Measurements from ENCODE around the gene C14orf119. TPM values are rescaled to one million over a fixed set of nuclear protein-coding genes. Genes with fewer than 3 reads are reported as not detected.

Gene C14orf119
- total RNA-seq, 6 experiments from 2014 or later: 10.7 to 22.6 (median 14.1) TPM

DNA sequence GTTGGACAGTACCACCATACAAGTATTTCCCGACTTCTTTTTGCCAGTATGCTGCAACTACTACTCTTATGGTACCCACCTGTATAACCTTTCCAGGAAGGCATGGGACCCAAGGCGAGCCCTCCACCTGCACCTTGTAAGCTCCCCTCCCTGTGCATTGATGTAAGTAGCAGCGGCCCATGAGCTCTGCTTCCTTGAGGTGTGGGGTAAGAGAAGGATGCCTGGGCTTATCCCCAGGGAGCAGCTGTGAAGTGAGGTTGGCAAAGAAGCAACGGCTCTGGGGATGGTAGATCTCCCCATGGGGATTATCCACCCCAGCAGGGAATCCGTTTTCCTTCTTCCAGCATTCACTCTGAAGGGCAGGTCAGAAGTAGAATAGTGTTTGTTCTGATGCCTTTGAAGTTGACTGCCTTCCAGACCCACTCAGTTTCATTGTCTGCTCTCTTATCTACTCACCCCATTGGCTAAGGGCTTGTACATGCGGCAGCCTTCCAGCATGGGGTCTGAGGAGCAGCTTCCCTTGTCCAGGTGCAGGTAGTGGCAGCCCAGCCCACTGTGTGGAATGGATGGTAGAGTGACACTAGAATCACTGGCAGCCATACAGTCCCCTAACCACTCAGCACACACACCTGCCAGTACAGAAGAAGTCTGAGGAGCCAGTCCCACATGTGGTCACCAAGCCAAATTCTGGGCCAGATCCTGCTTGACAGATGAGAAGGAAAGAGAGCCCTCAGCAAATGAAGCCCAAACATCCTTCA, 6.1 kb downstream of the C14orf119 start:
- H3K4me3 ChIP-seq: no peak overlapping the region
- DNase-seq (no peak), ATAC-seq (no peak)
- peaks cover 0 to 8% (median 3%) of the 10 kb centered on the region in 4 donors for H3K36me3 ChIP-seq
- H3K4me1 ChIP-seq: peaks cover 0 to 25% (median 3%) of the 10 kb centered on the region in 4 donors
- H3K27ac ChIP-seq: no peak overlapping the region
- intact Hi-C loops (cut with DNase I): no loop called here
- no peaks in the 10 kb centered on the region for H3K27me3 ChIP-seq
- 95% methylated on average over 3 of the region's 6 CpGs for WGBS (ENCODE audit: insufficient coverage, low coverage, low lambda C conversion rate, missing lambda C conversion rate)
- no peaks in the 10 kb centered on the region for H3K9me3 ChIP-seq
- no peak for TF ChIP-seq POLR2A (IDR thresholded peaks at IDR 0.05)
- TF ChIP-seq, protein P1, sequence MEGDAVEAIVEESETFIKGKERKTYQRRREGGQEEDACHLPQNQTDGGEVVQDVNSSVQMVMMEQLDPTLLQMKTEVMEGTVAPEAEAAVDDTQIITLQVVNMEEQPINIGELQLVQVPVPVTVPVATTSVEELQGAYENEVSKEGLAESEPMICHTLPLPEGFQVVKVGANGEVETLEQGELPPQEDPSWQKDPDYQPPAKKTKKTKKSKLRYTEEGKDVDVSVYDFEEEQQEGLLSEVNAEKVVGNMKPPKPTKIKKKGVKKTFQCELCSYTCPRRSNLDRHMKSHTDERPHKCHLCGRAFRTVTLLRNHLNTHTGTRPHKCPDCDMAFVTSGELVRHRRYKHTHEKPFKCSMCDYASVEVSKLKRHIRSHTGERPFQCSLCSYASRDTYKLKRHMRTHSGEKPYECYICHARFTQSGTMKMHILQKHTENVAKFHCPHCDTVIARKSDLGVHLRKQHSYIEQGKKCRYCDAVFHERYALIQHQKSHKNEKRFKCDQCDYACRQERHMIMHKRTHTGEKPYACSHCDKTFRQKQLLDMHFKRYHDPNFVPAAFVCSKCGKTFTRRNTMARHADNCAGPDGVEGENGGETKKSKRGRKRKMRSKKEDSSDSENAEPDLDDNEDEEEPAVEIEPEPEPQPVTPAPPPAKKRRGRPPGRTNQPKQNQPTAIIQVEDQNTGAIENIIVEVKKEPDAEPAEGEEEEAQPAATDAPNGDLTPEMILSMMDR (IDR thresholded peaks at IDR 0.05): no peak

DNA sequence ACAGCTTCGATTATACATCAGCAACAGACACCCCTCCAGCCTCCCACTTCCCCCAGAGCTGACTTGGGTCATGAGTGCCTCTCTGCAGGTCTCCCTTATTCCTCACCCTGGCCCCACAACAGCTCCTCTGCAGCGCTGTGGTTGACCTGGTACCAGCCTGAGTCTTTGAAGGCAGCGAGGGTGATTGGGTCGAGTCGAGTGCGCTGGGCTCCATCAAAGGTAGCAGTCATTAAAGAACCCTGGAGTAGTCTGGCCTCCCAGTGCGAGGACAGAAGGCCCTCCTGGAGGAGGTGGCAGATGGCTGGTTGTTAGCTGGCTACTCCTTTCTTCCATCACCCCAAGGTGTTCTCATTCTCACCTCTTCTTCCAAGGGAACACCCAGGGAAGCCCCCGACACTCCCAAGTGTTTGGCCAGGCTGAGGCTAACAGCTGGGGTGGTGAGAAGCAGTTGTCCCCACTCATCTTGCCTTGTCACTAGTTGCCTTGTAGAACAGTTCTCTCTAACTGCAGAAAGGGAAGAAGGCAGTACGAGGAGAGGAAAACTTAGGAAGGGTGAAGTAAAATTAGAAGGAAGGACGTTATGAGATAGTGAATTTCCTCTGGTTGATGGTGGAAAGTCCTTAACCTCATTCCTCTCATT, 6.8 kb downstream of the C14orf119 start:
- Histone ChIP-seq H3K9me3 (no peaks in the 10 kb centered on the region), H3K27me3 (no peaks in the 10 kb centered on the region), H3K36me3 (peaks cover 0 to 8% (median 3%) of the 10 kb centered on the region in 4 donors), H3K4me1 (peaks cover 0 to 18% (median under 1%) of the 10 kb centered on the region in 4 donors), H3K27ac (no peak overlapping the region), H3K4me3 (no peak overlapping the region)
- intact Hi-C loops (cut with DNase I): no loop called here
- DNase-seq (no peak), ATAC-seq (no peak)
- 48% methylated on average over 3 of the region's 10 CpGs for WGBS (ENCODE audit: insufficient coverage, low coverage, low lambda C conversion rate, missing lambda C conversion rate)
- TF ChIP-seq, protein P1 (IDR thresholded peaks at IDR 0.05): no peak
- no peak for TF ChIP-seq POLR2A (IDR thresholded peaks at IDR 0.05)

DNA sequence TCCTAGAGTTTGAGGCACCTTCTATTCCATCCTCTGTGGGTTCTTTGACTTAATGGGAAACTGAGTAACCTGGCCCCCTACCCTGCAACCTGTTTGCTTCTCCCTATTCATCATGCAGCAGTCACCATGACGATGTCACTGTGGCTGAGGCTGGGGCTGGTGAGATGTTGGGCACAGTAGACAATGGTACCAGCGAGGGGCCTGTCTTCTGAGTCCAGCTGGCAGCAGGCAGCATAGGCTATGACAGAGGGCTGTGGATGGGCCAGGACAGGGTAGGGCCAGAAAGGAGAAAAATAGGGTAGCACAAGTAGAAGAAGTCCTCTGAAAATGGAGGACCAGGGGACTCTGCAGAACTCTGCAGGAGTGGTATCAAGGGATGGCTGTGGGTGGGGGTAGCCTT, 7.5 kb downstream of the C14orf119 start:
- ATAC-seq (no peak), DNase-seq (no peak)
- H3K4me1 ChIP-seq: peaks cover 0 to 11% (median 0%) of the 10 kb centered on the region in 4 donors
- no peak overlapping the region for H3K27ac ChIP-seq
- TF ChIP-seq, protein P1 (IDR thresholded peaks at IDR 0.05): no peak
- no peak for TF ChIP-seq POLR2A (IDR thresholded peaks at IDR 0.05)
- H3K4me3 ChIP-seq: no peak overlapping the region
- H3K27me3 ChIP-seq: no peaks in the 10 kb centered on the region
- WGBS (ENCODE audit: insufficient coverage, low coverage, low lambda C conversion rate, missing lambda C conversion rate): 83% methylated on average over 2 of the region's 2 CpGs
- intact Hi-C loops (cut with DNase I): no loop called here
- no peaks in the 10 kb centered on the region for H3K9me3 ChIP-seq
- H3K36me3 ChIP-seq: peaks cover 0 to 5% (median 3%) of the 10 kb centered on the region in 4 donors

DNA sequence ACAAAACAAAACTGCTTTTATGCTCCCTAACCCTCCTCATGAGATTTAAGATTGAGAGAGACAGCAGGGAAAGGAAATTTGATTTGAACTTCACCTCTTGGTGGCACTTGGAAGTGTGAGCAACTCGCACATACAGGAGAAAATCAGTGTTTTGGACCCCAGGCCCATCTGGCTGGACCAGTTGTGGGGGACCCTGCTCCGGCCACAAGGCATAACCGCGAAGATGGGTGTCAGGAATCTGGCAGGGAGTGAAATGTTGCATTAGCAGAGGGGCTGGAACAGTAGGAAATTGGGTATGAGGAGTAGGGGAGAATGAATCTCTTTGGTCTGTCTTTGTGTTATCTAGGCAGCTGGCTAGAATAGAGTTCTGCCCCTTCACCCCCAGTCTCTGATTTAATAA, 8.3 kb downstream of the C14orf119 start:
- 76% methylated on average over 4 of the region's 4 CpGs for WGBS (ENCODE audit: insufficient coverage, low coverage, low lambda C conversion rate, missing lambda C conversion rate)
- peaks cover 0 to 11% (median 0%) of the 10 kb centered on the region in 4 donors for H3K4me1 ChIP-seq
- H3K27ac ChIP-seq: no peak overlapping the region
- DNase-seq (no peak), ATAC-seq (no peak)
- no peak overlapping the region for H3K4me3 ChIP-seq
- no peaks in the 10 kb centered on the region for H3K9me3 ChIP-seq
- H3K27me3 ChIP-seq: no peaks in the 10 kb centered on the region
- H3K36me3 ChIP-seq: no peaks in the 10 kb centered on the region
- no peak for TF ChIP-seq POLR2A (IDR thresholded peaks at IDR 0.05)
- TF ChIP-seq, protein P1 (IDR thresholded peaks at IDR 0.05): no peak
- intact Hi-C loops (cut with DNase I): no loop called here
